AG08396 (cell line): ENCODE data around the gene WNT7B.

ENCODE experiments used
- DNase-seq: peaks from one replicate; pipeline ENCODE4 v3.0.0; 2012; ENCODE audit warnings: low spot score, mixed read lengths

The WNT7B gene

GRCh38 chr22:45906946-45907345 lies 70.0 kb downstream of the WNT7B start:
- no peak for DNase-seq

DNA sequence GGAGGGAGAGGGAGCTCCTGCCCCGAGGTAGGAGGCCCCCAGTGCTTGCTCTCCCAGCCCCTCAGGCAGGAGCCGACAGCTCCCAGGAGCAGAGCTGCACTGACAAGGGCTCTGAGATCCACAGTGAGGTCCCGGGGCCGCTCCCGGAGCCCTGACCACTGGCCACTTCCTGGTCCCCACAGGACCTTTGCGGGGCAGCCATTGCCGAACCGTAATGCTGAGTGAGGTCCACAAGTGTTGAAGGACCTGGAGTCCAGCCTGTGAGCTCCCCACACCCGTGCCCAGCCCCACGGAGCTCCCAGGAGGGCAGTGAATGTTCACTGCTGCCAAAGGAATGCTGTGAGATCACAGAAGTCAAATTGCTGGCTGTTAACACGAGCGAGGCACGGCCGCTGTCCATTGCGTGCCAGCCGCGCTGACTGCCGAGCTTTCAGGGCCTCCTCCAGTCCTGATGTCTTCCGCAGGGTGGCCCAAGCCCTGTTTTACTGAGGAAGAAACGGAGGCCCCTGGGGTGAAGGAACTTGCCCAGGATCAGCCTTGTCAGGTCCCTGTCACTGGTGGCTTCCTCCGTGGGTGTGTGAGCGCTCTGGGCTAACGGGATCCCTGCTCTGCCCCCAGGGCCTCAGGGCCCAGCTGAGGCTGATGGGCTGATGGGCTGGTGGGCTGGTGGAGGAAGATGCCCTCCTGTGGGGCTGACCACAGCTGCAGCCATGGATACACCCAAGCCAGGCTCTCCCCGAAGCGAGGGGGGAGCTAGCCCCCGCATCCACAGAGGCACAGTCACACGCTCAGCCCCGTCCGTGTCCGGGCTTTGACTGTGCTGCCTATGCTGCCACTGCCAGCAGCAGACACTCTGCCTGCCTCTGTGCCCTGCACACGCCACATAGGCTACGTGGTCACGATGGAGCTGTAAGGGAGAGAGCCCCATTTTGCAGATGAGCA lies 70.8 kb downstream of the WNT7B start:
- peak; percentile 85 for DNase-seq

- DNase-seq = no peak
Observed at GRCh38 chr22:45905326-45905923, 71.5 kb downstream of the WNT7B start.

GRCh38 chr22:45904236-45904635 lies 72.7 kb downstream of the WNT7B start:
- DNase-seq = no peak

DNA sequence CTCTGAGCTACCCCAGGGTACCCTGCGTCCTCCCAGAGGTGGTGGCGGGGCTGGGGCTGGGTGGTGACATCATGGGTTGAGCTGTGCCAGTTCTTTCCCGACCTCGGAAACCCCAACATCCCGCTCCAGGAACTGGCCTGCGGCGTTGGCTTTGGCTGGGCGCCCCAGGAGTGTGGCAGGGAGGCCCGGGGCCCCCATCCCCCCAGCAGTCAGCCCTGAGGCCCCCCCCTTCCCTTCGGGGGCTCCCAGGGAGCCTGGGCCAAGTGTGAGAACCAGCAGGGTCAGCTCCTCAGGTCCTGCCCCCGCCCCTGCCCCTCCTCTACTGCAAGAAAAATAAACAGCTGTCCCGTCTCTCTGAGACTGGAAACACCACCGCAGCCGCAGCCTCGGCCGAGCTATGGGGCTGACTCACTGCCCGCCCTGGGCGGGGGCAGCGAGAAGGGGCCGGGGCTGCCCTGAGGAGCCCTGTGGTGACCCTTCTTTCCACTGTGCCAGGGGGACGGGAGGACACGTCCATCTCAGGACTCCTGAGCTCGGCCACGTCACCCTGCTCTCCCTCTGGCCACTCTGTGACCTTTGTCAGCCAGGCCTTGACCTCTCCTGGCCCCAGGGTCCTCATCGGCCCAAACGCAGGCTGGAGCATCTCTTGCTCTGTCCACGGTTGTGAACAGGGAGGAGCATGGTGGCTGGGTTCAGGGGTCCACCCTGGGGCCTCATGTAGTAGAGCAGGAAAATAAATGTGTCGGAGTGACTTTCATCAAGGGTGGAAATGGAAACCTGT lies 73.4 kb downstream of the WNT7B start:
- DNase-seq = peak; percentile 87

- no peak for DNase-seq
Observed at GRCh38 chr22:45897736-45898135, 79.2 kb downstream of the WNT7B start.

DNA sequence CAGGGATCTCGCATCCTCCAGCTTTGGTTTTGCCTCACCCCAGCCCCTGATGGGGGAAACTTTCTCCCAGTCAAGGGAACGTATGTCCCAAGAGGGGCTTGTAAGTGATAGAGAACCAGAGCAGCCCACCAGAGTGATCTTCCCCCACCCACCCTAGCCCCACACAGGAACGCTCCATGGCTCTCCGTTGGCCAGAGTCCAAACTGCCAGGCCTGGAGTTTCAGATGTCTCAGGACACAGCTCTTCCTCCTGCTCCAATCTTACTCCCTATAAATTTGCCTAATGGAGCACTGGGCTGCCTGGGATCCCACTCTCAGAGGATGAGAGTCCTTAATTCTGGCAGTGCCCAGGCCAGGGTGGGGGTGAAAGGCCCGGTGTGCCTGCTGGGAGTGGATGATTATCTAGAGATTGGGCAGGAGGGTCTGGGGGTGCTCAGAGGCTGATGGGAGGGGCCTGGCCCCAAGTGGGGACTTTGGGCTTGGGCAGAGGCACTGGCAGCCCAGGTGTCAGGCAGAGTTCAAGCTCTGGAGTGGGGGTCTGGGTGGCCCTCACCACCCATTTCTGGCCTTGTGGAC lies 79.9 kb downstream of the WNT7B start:
- DNase-seq = no peak

DNA sequence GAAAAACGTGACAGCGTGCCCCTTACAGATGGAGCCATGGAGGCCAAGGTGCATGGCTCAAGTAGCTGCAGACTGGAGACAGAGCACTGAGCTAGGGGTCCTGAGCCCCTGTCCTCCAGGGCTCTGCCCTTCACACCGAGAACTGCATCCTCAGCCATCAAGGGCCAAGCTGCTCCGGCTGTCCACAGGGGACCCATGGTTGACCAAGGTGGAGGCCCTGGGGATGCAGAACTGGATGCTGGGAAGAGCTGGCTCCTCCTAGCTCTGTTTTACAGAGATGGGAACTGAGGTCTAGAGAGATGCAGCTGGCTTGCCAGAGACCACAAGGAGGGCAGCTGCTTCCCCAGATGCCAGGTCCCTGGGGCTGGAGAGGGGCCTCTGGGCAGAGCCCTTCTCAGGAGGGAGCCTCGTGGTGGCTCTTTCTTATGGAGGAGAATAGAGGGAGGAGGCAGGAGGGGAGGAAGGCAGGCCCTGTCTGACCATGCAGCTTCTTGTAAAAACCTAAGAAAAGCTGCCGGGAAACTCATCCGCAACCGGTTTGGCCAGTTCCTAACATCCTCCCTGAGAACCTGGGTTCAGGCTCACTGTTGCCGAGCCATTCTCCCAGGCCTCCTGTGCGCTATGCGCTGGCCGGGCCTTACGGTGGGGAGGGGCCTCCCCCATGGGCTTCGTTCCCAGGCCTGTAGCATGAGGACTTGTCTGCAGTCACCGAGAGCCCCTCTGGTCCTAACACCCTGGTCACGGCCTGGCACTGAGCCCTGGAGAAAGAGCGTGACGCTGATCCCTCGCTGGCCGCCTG lies 80.6 kb downstream of the WNT7B start:
- no peak for DNase-seq

- no peak for DNase-seq
Observed at GRCh38 chr22:45895436-45896152, 81.4 kb downstream of the WNT7B start.

- DNase-seq = no peak
Observed at GRCh38 chr22:45893516-45893915, 83.4 kb downstream of the WNT7B start.

GRCh38 chr22:45892681-45893461 lies 84.1 kb downstream of the WNT7B start:
- DNase-seq = no peak

GRCh38 chr22:45891996-45892621 lies 84.9 kb downstream of the WNT7B start:
- no peak for DNase-seq

GRCh38 chr22:45891471-45891995 lies 85.4 kb downstream of the WNT7B start:
- DNase-seq = no peak

DNA sequence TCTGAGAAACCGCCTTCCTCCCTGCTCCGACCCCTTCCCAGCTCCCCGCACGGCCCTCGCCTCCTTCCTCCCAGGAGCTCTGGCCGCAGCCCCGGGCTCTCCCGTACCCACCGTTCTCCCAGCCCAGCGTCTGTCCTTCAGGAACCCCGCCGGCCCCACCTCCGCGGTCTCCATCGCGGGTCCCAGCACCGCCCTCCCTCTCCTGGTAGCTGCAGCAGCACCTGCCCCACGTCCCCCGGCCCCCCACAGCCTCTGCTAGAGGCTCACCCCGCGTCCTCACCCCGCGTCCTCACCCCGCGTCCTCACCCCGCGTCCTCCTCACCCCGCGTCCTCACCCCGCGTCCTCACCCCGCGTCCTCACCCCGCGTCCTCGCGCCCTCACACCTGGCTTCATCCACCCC lies 85.9 kb downstream of the WNT7B start:
- DNase-seq = no peak

GRCh38 chr22:45890351-45890635 lies 86.7 kb downstream of the WNT7B start:
- DNase-seq = no peak

DNA sequence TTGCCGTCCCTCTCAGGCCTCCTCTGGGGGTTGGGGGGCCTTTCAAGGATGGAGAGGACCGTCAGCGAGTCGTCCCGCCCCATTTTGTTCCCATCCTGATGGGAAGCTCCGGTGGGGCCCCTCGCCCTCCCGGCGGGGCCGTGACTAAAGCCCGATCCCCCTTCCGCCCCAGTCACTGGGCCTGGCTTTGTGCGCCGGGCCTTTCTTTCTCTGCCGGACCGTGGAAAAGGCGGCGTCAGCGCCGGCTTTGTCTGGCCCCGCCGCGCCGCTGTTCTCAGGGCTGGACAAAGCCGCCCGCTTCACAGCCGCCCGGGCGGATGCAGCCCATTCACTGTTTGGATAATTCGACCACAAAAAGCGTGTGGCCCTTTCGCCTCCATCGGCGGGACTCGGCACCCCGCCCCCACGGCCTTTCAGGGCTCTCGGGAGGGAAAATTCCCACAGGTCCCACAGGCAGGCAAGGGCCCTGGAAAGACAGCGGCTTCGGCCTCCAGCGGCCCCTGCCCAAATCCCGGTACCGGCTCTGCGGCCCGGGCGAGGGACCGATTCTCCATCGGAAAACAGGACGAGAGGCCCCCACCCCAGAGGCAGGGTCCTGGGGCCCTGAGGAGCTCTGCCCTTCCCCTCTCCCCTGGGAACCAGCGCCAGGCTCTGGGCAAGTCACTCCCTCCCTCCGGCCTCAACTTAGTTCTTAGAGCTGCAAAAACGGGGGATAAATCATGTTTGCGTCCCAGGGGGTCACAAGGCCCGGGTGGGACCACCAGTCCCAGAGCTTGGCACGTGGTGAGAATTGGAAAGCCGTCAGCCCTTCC lies 87.2 kb downstream of the WNT7B start:
- DNase-seq = peak; percentile 61

GRCh38 chr22:45889093-45889538 lies 87.8 kb downstream of the WNT7B start:
- no peak for DNase-seq
